Subcutaneous adipose tissue (tissue), 4 donors: ENCODE results near the gene LRP1. TPM values are rescaled to one million over a fixed set of nuclear protein-coding genes. Genes with fewer than 3 reads are reported as not detected.

Source experiments
- CTCF ChIP-seq: fragments of 450-650 bp; IDR thresholded peaks from one replicate; pipeline ENCODE4 v1.5.1; 2016; ENCODE audit warnings: low read depth, mild to moderate bottlenecking, control low read depth, antibody characterized with exemption, moderate library complexity
- total RNA-seq, 4 donors: library from RNA; depleted of rRNA; stranded (reverse); fragments of >200 nt; gene quantifications; one replicate each; pipeline ENCODE4 v1.1.0, GENCODE V29; 2016

Gene LRP1
- total RNA-seq, 4 donors from 2014 or later = 301 to 814 (median 762) TPM

- TF ChIP-seq CTCF = no peak
These were observed 106.3 kb downstream of the LRP1 start for GRCh38 chr12:57234571-57235016.

GRCh38 chr12:57235017-57235727, 106.9 kb downstream of the LRP1 start:
- TF ChIP-seq CTCF = no peak

- TF ChIP-seq CTCF = no peak
These were observed 107.4 kb downstream of the LRP1 start for GRCh38 chr12:57235728-57236131.

- TF ChIP-seq CTCF = no peak
These were observed 108.1 kb downstream of the LRP1 start for GRCh38 chr12:57236201-57236924.

- no peak for TF ChIP-seq CTCF
These were observed 108.8 kb downstream of the LRP1 start for GRCh38 chr12:57236925-57237595.

- TF ChIP-seq CTCF = no peak
These were observed 109.3 kb downstream of the LRP1 start for GRCh38 chr12:57237596-57237931.
